Adipocyte (in vitro differentiated cells): ENCODE data around the gene DCTN4.
A peak's percentile ranks its signal among the peaks of the same experiment; 100 is the strongest.
"Not testable (repeated sequence)": the region's sequence is repeated elsewhere in the genome, so short reads cannot be mapped to it uniquely, and the experiment has no call there.

ENCODE experiments used
- DNase-seq: peaks from one replicate; pipeline ENCODE4 v3.0.0-alpha.2; 2015; ENCODE audit warnings: low read depth
- H3K27me3 ChIP-seq: replicated peaks from 2 replicates; pipeline ENCODE4 v1.7.0; 2013; ENCODE audit warnings: mild to moderate bottlenecking, low read length, moderate library complexity; ENCODE audit not compliant: control insufficient read depth, insufficient read depth
- H3K36me3 ChIP-seq: 2 replicates; pipeline ENCODE4 v1.7.0; 2013; ENCODE audit warnings: low read length, mild to moderate bottlenecking, moderate library complexity; ENCODE audit not compliant: control insufficient read depth, insufficient read depth, severe bottlenecking
- H3K4me1 ChIP-seq: 2 replicates; pipeline ENCODE4 v1.7.0; 2013; ENCODE audit warnings: mild to moderate bottlenecking, low read length, moderate library complexity; ENCODE audit not compliant: control insufficient read depth, insufficient read depth
- H3K4me3 ChIP-seq: 2 replicates; pipeline ENCODE4 v1.7.0; 2013; ENCODE audit warnings: mild to moderate bottlenecking, low read length, moderate library complexity
- H3K9ac ChIP-seq: 2 replicates; pipeline ENCODE4 v1.7.0; 2013; ENCODE audit warnings: mild to moderate bottlenecking, low read length, moderate library complexity
- H3K9me3 ChIP-seq: 2 replicates; pipeline ENCODE4 v1.7.0; 2013; ENCODE audit warnings: mild to moderate bottlenecking, low read length, moderate library complexity; ENCODE audit not compliant: control insufficient read depth

Gene DCTN4

GRCh38 chr5:150758531-150759333 lies at the start of gene DCTN4:
DCTN4 (minus strand) TSS chr5:150759017; CDS start chr5:150758993, 24 bp downstream.
- peak within 1 kb of the TSS; percentile 93 for H3K9ac ChIP-seq
- H3K27me3 ChIP-seq = no peaks in the 10 kb centered on the region
- peak; percentile 99 for DNase-seq
- H3K36me3 ChIP-seq = peaks cover 28% of the 10 kb centered on the region
- H3K9me3 ChIP-seq = no peaks in the 10 kb centered on the region
- peak within 1 kb of the TSS; percentile 87 for H3K4me3 ChIP-seq
- peaks cover 38% of the 10 kb centered on the region for H3K4me1 ChIP-seq

GRCh38 chr5:150804388-150804787 lies 45.6 kb upstream of the DCTN4 start:
- H3K9me3 ChIP-seq = no peaks in the 10 kb centered on the region
- H3K4me1 ChIP-seq = peaks cover 19% of the 10 kb centered on the region
- no peaks in the 10 kb centered on the region for H3K27me3 ChIP-seq
- DNase-seq = no peak
- no peak overlapping the region for H3K9ac ChIP-seq
- H3K4me3 ChIP-seq = no peak overlapping the region
- peaks cover 9% of the 10 kb centered on the region for H3K36me3 ChIP-seq

GRCh38 chr5:150801117-150801927 lies 42.5 kb upstream of the DCTN4 start:
- Histone ChIP-seq H3K9ac (peak overlapping the region; percentile 79), H3K4me3 (peak overlapping the region; percentile 68), H3K4me1 (peaks cover 28% of the 10 kb centered on the region), H3K9me3 (no peaks in the 10 kb centered on the region), H3K36me3 (peaks cover 37% of the 10 kb centered on the region), H3K27me3 (no peaks in the 10 kb centered on the region)
- peak; percentile 78 for DNase-seq

GRCh38 chr5:150797384-150797783 lies 38.6 kb upstream of the DCTN4 start:
- Histone ChIP-seq H3K9ac (no peak overlapping the region), H3K27me3 (no peaks in the 10 kb centered on the region), H3K4me1 (peaks cover 41% of the 10 kb centered on the region), H3K36me3 (peaks cover 58% of the 10 kb centered on the region), H3K9me3 (no peaks in the 10 kb centered on the region), H3K4me3 (no peak overlapping the region)
- DNase-seq = no peak

GRCh38 chr5:150794927-150795326 lies 36.1 kb upstream of the DCTN4 start:
- Histone ChIP-seq H3K4me1 (peaks cover 46% of the 10 kb centered on the region), H3K9ac (no peak overlapping the region), H3K9me3 (no peaks in the 10 kb centered on the region), H3K36me3 (peaks cover 58% of the 10 kb centered on the region), H3K27me3 (no peaks in the 10 kb centered on the region), H3K4me3 (no peak overlapping the region)
- DNase-seq = no peak

- Histone ChIP-seq H3K4me1 (peaks cover 58% of the 10 kb centered on the region), H3K36me3 (peaks cover 43% of the 10 kb centered on the region)
- not testable (repeated sequence) for DNase-seq, H3K4me3 ChIP-seq, H3K9me3 ChIP-seq, H3K9ac ChIP-seq, H3K27me3 ChIP-seq
These were observed 34.6 kb upstream of the DCTN4 start for GRCh38 chr5:150793423-150793888.

- Histone ChIP-seq H3K27me3 (no peaks in the 10 kb centered on the region), H3K4me3 (peak overlapping the region; percentile 72), H3K9ac (peak overlapping the region; percentile 81), H3K9me3 (no peaks in the 10 kb centered on the region), H3K36me3 (peaks cover 27% of the 10 kb centered on the region), H3K4me1 (peaks cover 71% of the 10 kb centered on the region)
- DNase-seq = no peak
These were observed 32.7 kb upstream of the DCTN4 start for GRCh38 chr5:150791536-150791935.

GRCh38 chr5:150789943-150790611 lies 31.3 kb upstream of the DCTN4 start:
- peak; percentile 94 for DNase-seq
- H3K4me3 ChIP-seq = peak overlapping the region; percentile 72
- H3K27me3 ChIP-seq = no peaks in the 10 kb centered on the region
- H3K9me3 ChIP-seq = no peaks in the 10 kb centered on the region
- H3K36me3 ChIP-seq = peaks cover 17% of the 10 kb centered on the region
- peak overlapping the region; percentile 81 for H3K9ac ChIP-seq
- peaks cover 77% of the 10 kb centered on the region for H3K4me1 ChIP-seq

GRCh38 chr5:150789450-150789849 lies 30.6 kb upstream of the DCTN4 start:
- peak overlapping the region; percentile 68 for H3K9ac ChIP-seq
- H3K4me3 ChIP-seq = peak overlapping the region; percentile 63
- no peaks in the 10 kb centered on the region for H3K9me3 ChIP-seq
- H3K4me1 ChIP-seq = peaks cover 80% of the 10 kb centered on the region
- peaks cover 12% of the 10 kb centered on the region for H3K36me3 ChIP-seq
- peak; percentile 27 for DNase-seq
- no peaks in the 10 kb centered on the region for H3K27me3 ChIP-seq

GRCh38 chr5:150788977-150789376 lies 30.2 kb upstream of the DCTN4 start:
- Histone ChIP-seq H3K4me3 (peak overlapping the region; percentile 63), H3K4me1 (peaks cover 84% of the 10 kb centered on the region), H3K36me3 (peaks cover 8% of the 10 kb centered on the region), H3K9ac (peak overlapping the region; percentile 68), H3K9me3 (no peaks in the 10 kb centered on the region), H3K27me3 (no peaks in the 10 kb centered on the region)
- no peak for DNase-seq

- Histone ChIP-seq H3K36me3 (peaks cover 10% of the 10 kb centered on the region), H3K9ac (peak overlapping the region; percentile 62), H3K4me3 (peak overlapping the region; percentile 60), H3K9me3 (no peaks in the 10 kb centered on the region), H3K4me1 (peaks cover 94% of the 10 kb centered on the region), H3K27me3 (no peaks in the 10 kb centered on the region)
- DNase-seq = no peak
These were observed 28.8 kb upstream of the DCTN4 start for GRCh38 chr5:150787656-150788055.
